HepG2 (cell line): ENCODE measurements around the gene EMC9. TPM values are rescaled to one million over a fixed set of nuclear protein-coding genes. Genes with fewer than 3 reads are reported as not detected.

Experiments used
- GFI1 ChIP-seq: sonication (generic); formaldehyde crosslinking; IDR thresholded peaks from 2 replicates; pipeline ENCODE4 v1.5.0; 2020; ENCODE audit warnings: missing genetic modification reagents, mild to moderate bottlenecking, borderline replicate concordance
- MBD4 ChIP-seq: IDR thresholded peaks from 2 replicates; pipeline ENCODE4 v1.6.1; 2012; ENCODE audit warnings: low read length, inconsistent platforms, borderline replicate concordance
- NFYB ChIP-seq: sonication (generic); formaldehyde crosslinking; IDR thresholded peaks from 2 replicates; pipeline ENCODE4 v1.4.0; 2020; ENCODE audit warnings: missing genetic modification reagents
- PTBP1 ChIP-seq: fragments of 200-400 bp; formaldehyde crosslinking; IDR thresholded peaks from 2 replicates; pipeline ENCODE4 v1.6.1; 2018; ENCODE audit warnings: low read length, low read depth; ENCODE audit not compliant: poor library complexity, severe bottlenecking
- REXO4 ChIP-seq: sonication (generic); formaldehyde crosslinking; IDR thresholded peaks from 2 replicates; pipeline ENCODE4 v1.8.0; 2022; ENCODE audit warnings: missing genetic modification reagents, mild to moderate bottlenecking, borderline replicate concordance
- SMAD3 ChIP-seq: sonication (generic); formaldehyde crosslinking; IDR thresholded peaks from 2 replicates; pipeline ENCODE4 v1.4.0; 2020; ENCODE audit warnings: missing genetic modification reagents
- SRSF1 ChIP-seq: fragments of 200-400 bp; formaldehyde crosslinking; optimal IDR thresholded peaks from 2 replicates; pipeline ENCODE3; 2017; ENCODE audit warnings: mild to moderate bottlenecking, low read depth, low read length, moderate library complexity
- SRSF4 ChIP-seq: fragments of 200-400 bp; formaldehyde crosslinking; IDR thresholded peaks from one replicate; pipeline ENCODE4 v1.6.1; 2018; ENCODE audit warnings: mild to moderate bottlenecking, low read depth, low read length, moderate library complexity; ENCODE audit not compliant: poor library complexity, severe bottlenecking
- TBX3 ChIP-seq: fragments of 450-650 bp; IDR thresholded peaks from 2 replicates; pipeline ENCODE4 v1.6.1; 2017; ENCODE audit warnings: antibody characterized with exemption, mild to moderate bottlenecking, inconsistent platforms, borderline replicate concordance
- ZNF124 ChIP-seq: sonication (generic); formaldehyde crosslinking; IDR thresholded peaks from 2 replicates; pipeline ENCODE4 v1.4.0; 2020; ENCODE audit warnings: missing genetic modification reagents
- ZNF333 ChIP-seq: sonication (generic); formaldehyde crosslinking; IDR thresholded peaks from 2 replicates; pipeline ENCODE4 v1.4.0; 2020; ENCODE audit warnings: mild to moderate bottlenecking, missing genetic modification reagents, borderline replicate concordance
- ZNF567 ChIP-seq: sonication (generic); formaldehyde crosslinking; IDR thresholded peaks from 2 replicates; pipeline ENCODE4 v1.8.1; 2023; ENCODE audit warnings: mild to moderate bottlenecking, missing genetic modification reagents, borderline replicate concordance
- ZNF619 ChIP-seq: sonication (generic); formaldehyde crosslinking; IDR thresholded peaks from 2 replicates; pipeline ENCODE4 v1.4.0; 2020; ENCODE audit warnings: mild to moderate bottlenecking, missing genetic modification reagents
- polyA plus RNA-seq, 8 experiments: library from polyadenylated mRNA; depleted of rRNA in 3 of 8; stranded (reverse) in 7 of 8; unstranded in 1 of 8; fragments of >200 nt; fragmentation: Illumina TruSeq in 4 of 8; extraction: Trizol in 4 of 8; gene quantifications; 2 replicates each; pipeline versions ENCODE4 v1.2.1 to v1.2.3, GENCODE V29; 2011 to 2016; ENCODE audit warnings: low read depth in 4 of 8, missing spikeins in 1 of 8, mixed read lengths in 1 of 8; ENCODE audit not compliant: insufficient read depth in 1 of 8
- total RNA-seq, 5 experiments: library from RNA; depleted of rRNA; stranded (reverse); fragments of >200 nt; fragmentation: Illumina TruSeq; extraction: Trizol; gene quantifications; 2 replicates each; pipeline ENCODE4 v1.2.3, GENCODE V29; 2016; ENCODE audit warnings: low read depth in 1 of 5
- TF ChIP-seq, protein P1 (sequence below): sonication (generic); formaldehyde crosslinking; IDR thresholded peaks from 2 replicates; pipeline ENCODE4 v1.4.0; 2020; ENCODE audit warnings: missing genetic modification reagents
- TF ChIP-seq, protein P2 (sequence below): sonication (generic); formaldehyde crosslinking; conservative IDR thresholded peaks from 2 replicates; pipeline ENCODE4 v1.4.0; 2020; ENCODE audit warnings: missing genetic modification reagents
- TF ChIP-seq, protein P3 (sequence below): IDR thresholded peaks from 2 replicates; pipeline ENCODE4 v1.6.1; 2012; ENCODE audit warnings: low read depth, low read length, improper control_type of control experiment
- TF ChIP-seq, protein P4 (sequence below): sonication (generic); formaldehyde crosslinking; IDR thresholded peaks from 2 replicates; pipeline ENCODE4 v1.4.0; 2020; ENCODE audit warnings: mild to moderate bottlenecking, missing genetic modification reagents
- TF ChIP-seq, protein P5 (sequence below): sonication (generic); formaldehyde crosslinking; IDR thresholded peaks from 2 replicates; pipeline ENCODE4 v1.5.0; 2020; ENCODE audit warnings: mild to moderate bottlenecking, low read depth, missing genetic modification reagents, borderline replicate concordance

Gene EMC9
- total and polyA plus RNA-seq, 2 of the 13 experiments (the other 11 are each of a cell fraction or from before 2014, with no cell fraction given): 60.5 to 78.7 TPM

DNA sequence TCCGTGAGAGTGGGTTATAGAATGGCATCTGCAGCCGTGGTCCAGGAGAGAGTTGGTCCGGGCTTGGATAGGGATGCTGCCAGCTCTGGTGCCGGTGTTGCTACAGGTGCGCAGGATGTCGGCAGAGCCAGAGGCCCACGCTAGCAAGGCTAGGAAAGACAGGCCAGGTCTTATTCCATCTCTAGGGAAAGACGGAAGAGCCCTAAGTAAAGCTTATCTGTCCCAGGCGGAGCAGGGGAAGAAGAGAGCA is 5.9 kb downstream of the EMC9 start (continued):
- TF ChIP-seq, protein P1, sequence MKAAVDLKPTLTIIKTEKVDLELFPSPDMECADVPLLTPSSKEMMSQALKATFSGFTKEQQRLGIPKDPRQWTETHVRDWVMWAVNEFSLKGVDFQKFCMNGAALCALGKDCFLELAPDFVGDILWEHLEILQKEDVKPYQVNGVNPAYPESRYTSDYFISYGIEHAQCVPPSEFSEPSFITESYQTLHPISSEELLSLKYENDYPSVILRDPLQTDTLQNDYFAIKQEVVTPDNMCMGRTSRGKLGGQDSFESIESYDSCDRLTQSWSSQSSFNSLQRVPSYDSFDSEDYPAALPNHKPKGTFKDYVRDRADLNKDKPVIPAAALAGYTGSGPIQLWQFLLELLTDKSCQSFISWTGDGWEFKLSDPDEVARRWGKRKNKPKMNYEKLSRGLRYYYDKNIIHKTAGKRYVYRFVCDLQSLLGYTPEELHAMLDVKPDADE (CRISPR knock-in tag): no peak
- TF ChIP-seq SRSF4 (no peak), REXO4 (CRISPR knock-in tag) (no peak), ZNF124 (no peak), MBD4 (no peak), ZNF619 (CRISPR knock-in tag) (peak; percentile 11; the same call in 1 of the 2 replicates), ZNF333 (CRISPR knock-in tag) (no peak), PTBP1 (no peak), TBX3 (no peak), SRSF1 (no peak), SMAD3 (CRISPR knock-in tag) (no peak), NFYB (CRISPR knock-in tag) (no peak), GFI1 (no peak), ZNF567 (CRISPR knock-in tag) (peak; percentile 77; the same call in 1 of the 2 replicates)
- TF ChIP-seq, protein P2, sequence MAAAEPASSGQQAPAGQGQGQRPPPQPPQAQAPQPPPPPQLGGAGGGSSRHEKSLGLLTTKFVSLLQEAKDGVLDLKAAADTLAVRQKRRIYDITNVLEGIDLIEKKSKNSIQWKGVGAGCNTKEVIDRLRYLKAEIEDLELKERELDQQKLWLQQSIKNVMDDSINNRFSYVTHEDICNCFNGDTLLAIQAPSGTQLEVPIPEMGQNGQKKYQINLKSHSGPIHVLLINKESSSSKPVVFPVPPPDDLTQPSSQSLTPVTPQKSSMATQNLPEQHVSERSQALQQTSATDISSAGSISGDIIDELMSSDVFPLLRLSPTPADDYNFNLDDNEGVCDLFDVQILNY (CRISPR knock-in tag): no peak
- TF ChIP-seq, protein P3, sequence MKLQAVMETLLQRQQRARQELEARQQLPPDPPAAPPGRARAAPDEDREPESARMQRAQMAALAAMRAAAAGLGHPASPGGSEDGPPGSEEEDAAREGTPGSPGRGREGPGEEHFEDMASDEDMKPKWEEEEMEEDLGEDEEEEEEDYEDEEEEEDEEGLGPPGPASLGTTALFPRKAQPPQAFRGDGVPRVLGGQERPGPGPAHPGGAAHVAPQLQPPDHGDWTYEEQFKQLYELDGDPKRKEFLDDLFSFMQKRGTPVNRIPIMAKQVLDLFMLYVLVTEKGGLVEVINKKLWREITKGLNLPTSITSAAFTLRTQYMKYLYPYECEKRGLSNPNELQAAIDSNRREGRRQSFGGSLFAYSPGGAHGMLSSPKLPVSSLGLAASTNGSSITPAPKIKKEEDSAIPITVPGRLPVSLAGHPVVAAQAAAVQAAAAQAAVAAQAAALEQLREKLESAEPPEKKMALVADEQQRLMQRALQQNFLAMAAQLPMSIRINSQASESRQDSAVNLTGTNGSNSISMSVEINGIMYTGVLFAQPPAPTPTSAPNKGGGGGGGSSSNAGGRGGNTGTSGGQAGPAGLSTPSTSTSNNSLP: no peak
- TF ChIP-seq, protein P4, sequence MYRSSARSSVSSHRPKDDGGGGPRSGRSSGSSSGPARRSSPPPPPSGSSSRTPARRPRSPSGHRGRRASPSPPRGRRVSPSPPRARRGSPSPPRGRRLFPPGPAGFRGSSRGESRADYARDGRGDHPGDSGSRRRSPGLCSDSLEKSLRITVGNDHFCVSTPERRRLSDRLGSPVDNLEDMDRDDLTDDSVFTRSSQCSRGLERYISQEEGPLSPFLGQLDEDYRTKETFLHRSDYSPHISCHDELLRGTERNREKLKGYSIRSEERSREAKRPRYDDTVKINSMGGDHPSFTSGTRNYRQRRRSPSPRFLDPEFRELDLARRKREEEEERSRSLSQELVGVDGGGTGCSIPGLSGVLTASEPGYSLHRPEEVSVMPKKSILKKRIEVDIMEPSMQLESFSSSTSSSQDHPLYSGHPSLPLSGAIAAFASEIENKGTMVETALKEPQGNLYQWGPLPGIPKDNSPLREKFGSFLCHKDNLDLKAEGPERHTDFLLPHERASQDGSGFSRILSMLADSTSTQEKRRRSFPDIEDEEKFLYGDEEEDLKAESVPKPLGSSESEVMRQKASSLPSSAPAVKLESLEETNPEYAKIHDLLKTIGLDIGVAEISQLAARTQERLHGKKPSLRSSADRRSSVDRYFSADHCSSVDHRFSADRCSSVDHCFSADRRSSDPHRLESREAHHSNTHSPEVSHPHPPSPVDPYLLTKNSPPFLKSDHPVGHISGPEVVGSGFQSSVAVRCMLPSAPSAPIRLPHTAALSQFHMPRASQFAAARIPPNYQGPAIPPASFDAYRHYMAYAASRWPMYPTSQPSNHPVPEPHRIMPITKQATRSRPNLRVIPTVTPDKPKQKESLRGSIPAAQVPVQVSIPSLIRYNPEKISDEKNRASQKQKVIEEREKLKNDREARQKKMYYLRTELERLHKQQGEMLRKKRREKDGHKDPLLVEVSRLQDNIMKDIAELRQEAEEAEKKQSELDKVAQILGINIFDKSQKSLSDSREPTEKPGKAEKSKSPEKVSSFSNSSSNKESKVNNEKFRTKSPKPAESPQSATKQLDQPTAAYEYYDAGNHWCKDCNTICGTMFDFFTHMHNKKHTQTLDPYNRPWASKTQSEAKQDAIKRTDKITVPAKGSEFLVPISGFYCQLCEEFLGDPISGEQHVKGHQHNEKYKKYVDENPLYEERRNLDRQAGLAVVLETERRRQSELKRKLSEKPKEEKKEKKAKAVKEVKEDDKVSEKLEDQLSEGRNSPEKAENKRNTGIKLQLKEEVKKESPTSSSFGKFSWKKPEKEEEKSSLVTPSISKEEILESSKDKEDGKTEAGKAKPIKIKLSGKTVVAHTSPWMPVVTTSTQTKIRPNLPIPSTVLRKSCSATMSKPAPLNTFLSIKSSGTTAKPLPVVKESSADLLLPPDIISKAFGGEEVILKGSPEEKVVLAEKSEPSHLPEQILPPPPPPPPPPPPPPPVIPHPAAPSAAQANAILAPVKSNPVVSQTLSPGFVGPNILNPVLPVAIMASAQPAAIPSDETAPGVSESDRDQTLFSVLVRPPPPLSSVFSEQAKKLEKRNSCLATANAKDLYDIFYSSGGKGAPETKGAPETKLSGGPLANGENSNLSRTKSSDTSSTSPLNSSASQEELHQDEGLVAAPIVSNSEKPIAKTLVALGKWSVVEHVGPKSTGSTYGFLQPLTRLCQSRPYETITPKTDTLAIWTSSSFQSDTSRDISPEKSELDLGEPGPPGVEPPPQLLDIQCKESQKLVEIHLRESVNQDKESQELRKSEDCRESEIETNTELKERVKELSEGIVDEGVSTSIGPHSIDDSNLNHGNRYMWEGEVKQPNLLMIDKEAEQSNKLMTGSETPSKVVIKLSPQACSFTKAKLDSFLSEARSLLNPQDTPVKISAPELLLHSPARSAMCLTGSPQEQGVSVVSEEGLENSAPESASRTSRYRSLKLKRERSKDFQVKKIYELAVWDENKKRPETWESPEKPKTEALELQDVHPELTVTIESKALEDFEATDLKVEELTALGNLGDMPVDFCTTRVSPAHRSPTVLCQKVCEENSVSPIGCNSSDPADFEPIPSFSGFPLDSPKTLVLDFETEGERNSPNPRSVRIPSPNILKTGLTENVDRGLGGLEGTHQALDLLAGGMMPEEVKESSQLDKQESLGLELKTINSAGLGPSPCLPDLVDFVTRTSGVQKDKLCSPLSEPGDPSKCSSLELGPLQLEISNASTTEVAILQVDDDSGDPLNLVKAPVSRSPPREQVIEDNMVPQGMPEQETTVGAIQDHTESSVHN (CRISPR knock-in tag): no peak; the same call in 1 of the 2 replicates
- TF ChIP-seq, protein P5, sequence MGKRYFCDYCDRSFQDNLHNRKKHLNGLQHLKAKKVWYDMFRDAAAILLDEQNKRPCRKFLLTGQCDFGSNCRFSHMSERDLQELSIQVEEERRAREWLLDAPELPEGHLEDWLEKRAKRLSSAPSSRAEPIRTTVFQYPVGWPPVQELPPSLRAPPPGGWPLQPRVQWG: no peak
